Activated CD8-positive, alpha-beta T cell treated with anti-CD3 and anti-CD28 coated beads, Interleukin-2, amount 10 ng/mL, durations not matched to agents 7 days and 5 days (primary cell): Measurements from ENCODE around the gene COL9A1. TPM values are rescaled to one million over a fixed set of nuclear protein-coding genes. Genes with fewer than 3 reads are reported as not detected.

Experiments used
- total RNA-seq, 2 experiments: library from RNA; stranded (reverse); gene quantifications; one replicate each; pipeline ENCODE4 v1.2.3, GENCODE V29; 2021

Gene COL9A1
- total RNA-seq, 2 experiments from 2014 or later = not detected

Other genes starting within 250 kb of the COL9A1 start
- 1 to 10 TPM; 6.5 to 7.8 TPM for gene FAM135A, start 110.4 kb upstream of the COL9A1 start, total RNA-seq